Loucy (cell line): ENCODE results near the gene TRABD2B.
A peak's percentile ranks its signal among the peaks of the same experiment; 100 is the strongest.

ENCODE experiments used
- H2AFZ ChIP-seq: fragments of 200-600 bp; sonication (generic); 2 replicates; pipeline ENCODE4 v1.6.0; 2016; ENCODE audit warnings: antibody characterized with exemption, mild to moderate bottlenecking, low read length, moderate library complexity
- H3F3A ChIP-seq: fragments of 200-600 bp; 2 replicates; pipeline ENCODE4 v1.6.0; 2016; ENCODE audit warnings: antibody characterized with exemption, low read depth, mild to moderate bottlenecking
- H3K27me3 ChIP-seq: fragments of 200-600 bp; sonication (generic); 2 replicates; pipeline ENCODE4 v1.6.1; 2014; ENCODE audit warnings: low read length, mild to moderate bottlenecking; ENCODE audit not compliant: insufficient read depth, poor library complexity, severe bottlenecking
- H3K36me3 ChIP-seq: fragments of 200-600 bp; sonication (generic); 2 replicates; pipeline ENCODE4 v1.6.1; 2016; ENCODE audit warnings: low read length; ENCODE audit not compliant: insufficient read depth
- H3K4me1 ChIP-seq: fragments of 200-600 bp; sonication (generic); 2 replicates; pipeline ENCODE4 v1.5.1; 2014; ENCODE audit warnings: low read length, mild to moderate bottlenecking; ENCODE audit not compliant: insufficient read depth, poor library complexity, severe bottlenecking
- H3K4me2 ChIP-seq: fragments of 200-600 bp; sonication (generic); 2 replicates; pipeline ENCODE4 v1.6.0; 2014; ENCODE audit warnings: antibody characterized with exemption, low read length, low read depth, mild to moderate bottlenecking; ENCODE audit not compliant: poor library complexity, severe bottlenecking
- H3K4me3 ChIP-seq: fragments of 200-600 bp; sonication (generic); 2 replicates; pipeline ENCODE4 v1.5.1; 2014; ENCODE audit warnings: low read length, mild to moderate bottlenecking, mixed read lengths; ENCODE audit not compliant: poor library complexity, severe bottlenecking
- H3K79me2 ChIP-seq: fragments of 200-600 bp; sonication (generic); 2 replicates; pipeline ENCODE4 v1.6.1; 2014; ENCODE audit warnings: low read length; ENCODE audit not compliant: insufficient read depth
- H3K9ac ChIP-seq: fragments of 200-600 bp; sonication (generic); 2 replicates; pipeline ENCODE4 v1.6.0; 2014; ENCODE audit warnings: mild to moderate bottlenecking, low read depth, low read length, moderate library complexity; ENCODE audit not compliant: poor library complexity, severe bottlenecking
- H3K9me2 ChIP-seq: fragments of 200-600 bp; sonication (generic); replicated peaks from 2 replicates; pipeline ENCODE4 v1.6.1; 2016; ENCODE audit warnings: low read depth, low read length, mixed read lengths
- H3K9me3 ChIP-seq: fragments of 200-600 bp; sonication (generic); 2 replicates; pipeline ENCODE4 v1.6.1; 2014; ENCODE audit warnings: mild to moderate bottlenecking, antibody characterized with exemption, low read length, low read depth; ENCODE audit not compliant: insufficient read depth
- H4K20me1 ChIP-seq: fragments of 200-600 bp; sonication (generic); 2 replicates; pipeline ENCODE4 v1.6.0; 2014; ENCODE audit warnings: antibody characterized with exemption, low read length, mild to moderate bottlenecking; ENCODE audit not compliant: insufficient read depth, poor library complexity, severe bottlenecking
- CTCF ChIP-seq: fragments of 200-600 bp; sonication (generic); conservative IDR thresholded peaks from 2 replicates; pipeline ENCODE4 v1.5.1; 2014; ENCODE audit warnings: mild to moderate bottlenecking, antibody characterized with exemption, low read length
- EZH2phosphoT487 ChIP-seq: fragments of 200-600 bp; IDR thresholded peaks from 2 replicates; pipeline ENCODE4 v1.6.1; 2018; ENCODE audit warnings: antibody characterized with exemption, mild to moderate bottlenecking, moderate library complexity, borderline replicate concordance

TRABD2B gene

GRCh38 chr1:47934243-47934805, 62.9 kb downstream of the TRABD2B start:
- H3K79me2 ChIP-seq, result no peaks in the 10 kb centered on the region
- no peaks in the 10 kb centered on the region for H3F3A ChIP-seq
- no peak overlapping the region for H3K9ac ChIP-seq
- H3K27me3 ChIP-seq, result no peaks in the 10 kb centered on the region
- no peaks in the 10 kb centered on the region for H3K9me3 ChIP-seq
- H3K9me2 ChIP-seq, result no peaks in the 10 kb centered on the region
- H3K36me3 ChIP-seq, result no peaks in the 10 kb centered on the region
- H3K4me2 ChIP-seq, result no peak overlapping the region
- peaks cover 5% of the 10 kb centered on the region for H3K4me1 ChIP-seq
- TF ChIP-seq CTCF (no peak), EZH2phosphoT487 (no peak)
- H4K20me1 ChIP-seq, result no peaks in the 10 kb centered on the region
- H2AFZ ChIP-seq, result no peak overlapping the region
- no peak overlapping the region for H3K4me3 ChIP-seq

GRCh38 chr1:47932743-47933142, 64.4 kb downstream of the TRABD2B start:
- Histone ChIP-seq H3K79me2 (no peaks in the 10 kb centered on the region), H3K4me3 (no peak overlapping the region), H3K4me2 (no peak overlapping the region), H3K27me3 (no peaks in the 10 kb centered on the region), H3K4me1 (peaks cover 5% of the 10 kb centered on the region), H3K9me3 (no peaks in the 10 kb centered on the region), H3K9ac (no peak overlapping the region), H3K9me2 (no peaks in the 10 kb centered on the region), H4K20me1 (no peaks in the 10 kb centered on the region), H3K36me3 (no peaks in the 10 kb centered on the region), H3F3A (no peaks in the 10 kb centered on the region), H2AFZ (no peak overlapping the region)
- TF ChIP-seq EZH2phosphoT487, result no peak

GRCh38 chr1:47931395-47931794, 65.8 kb downstream of the TRABD2B start:
- Histone ChIP-seq H4K20me1 (no peaks in the 10 kb centered on the region), H3K36me3 (no peaks in the 10 kb centered on the region), H3K9me2 (no peaks in the 10 kb centered on the region), H2AFZ (peak overlapping the region; percentile 74), H3K27me3 (no peaks in the 10 kb centered on the region), H3K4me2 (no peak overlapping the region), H3K4me3 (no peak overlapping the region), H3K79me2 (no peaks in the 10 kb centered on the region), H3K4me1 (peaks cover 5% of the 10 kb centered on the region), H3F3A (no peaks in the 10 kb centered on the region), H3K9me3 (no peaks in the 10 kb centered on the region), H3K9ac (no peak overlapping the region)
- peak; percentile 85 for TF ChIP-seq CTCF
- TF ChIP-seq EZH2phosphoT487, result no peak

- Histone ChIP-seq H3K4me1 (peaks cover 5% of the 10 kb centered on the region), H3K9me2 (no peaks in the 10 kb centered on the region), H3K79me2 (no peaks in the 10 kb centered on the region), H3K36me3 (no peaks in the 10 kb centered on the region), H3K4me2 (no peak overlapping the region), H3K9ac (no peak overlapping the region), H3K4me3 (no peak overlapping the region), H3F3A (no peaks in the 10 kb centered on the region), H3K27me3 (no peaks in the 10 kb centered on the region), H3K9me3 (no peaks in the 10 kb centered on the region), H2AFZ (no peak overlapping the region), H4K20me1 (no peaks in the 10 kb centered on the region)
- TF ChIP-seq CTCF, result no peak
- no peak for TF ChIP-seq EZH2phosphoT487
These were observed 66.9 kb downstream of the TRABD2B start for GRCh38 chr1:47930210-47930840.
